ENCODE measurements around the gene EAF2. TPM values are rescaled to one million over a fixed set of nuclear protein-coding genes. Genes with fewer than 3 reads are reported as not detected.

EAF2 gene
- total RNA-seq, result 1 to 10 TPM; 5.7 to 6.6 TPM
- polyA plus RNA-seq, result 1 to 10 TPM; 1.5 to 4.8 TPM

DNA sequence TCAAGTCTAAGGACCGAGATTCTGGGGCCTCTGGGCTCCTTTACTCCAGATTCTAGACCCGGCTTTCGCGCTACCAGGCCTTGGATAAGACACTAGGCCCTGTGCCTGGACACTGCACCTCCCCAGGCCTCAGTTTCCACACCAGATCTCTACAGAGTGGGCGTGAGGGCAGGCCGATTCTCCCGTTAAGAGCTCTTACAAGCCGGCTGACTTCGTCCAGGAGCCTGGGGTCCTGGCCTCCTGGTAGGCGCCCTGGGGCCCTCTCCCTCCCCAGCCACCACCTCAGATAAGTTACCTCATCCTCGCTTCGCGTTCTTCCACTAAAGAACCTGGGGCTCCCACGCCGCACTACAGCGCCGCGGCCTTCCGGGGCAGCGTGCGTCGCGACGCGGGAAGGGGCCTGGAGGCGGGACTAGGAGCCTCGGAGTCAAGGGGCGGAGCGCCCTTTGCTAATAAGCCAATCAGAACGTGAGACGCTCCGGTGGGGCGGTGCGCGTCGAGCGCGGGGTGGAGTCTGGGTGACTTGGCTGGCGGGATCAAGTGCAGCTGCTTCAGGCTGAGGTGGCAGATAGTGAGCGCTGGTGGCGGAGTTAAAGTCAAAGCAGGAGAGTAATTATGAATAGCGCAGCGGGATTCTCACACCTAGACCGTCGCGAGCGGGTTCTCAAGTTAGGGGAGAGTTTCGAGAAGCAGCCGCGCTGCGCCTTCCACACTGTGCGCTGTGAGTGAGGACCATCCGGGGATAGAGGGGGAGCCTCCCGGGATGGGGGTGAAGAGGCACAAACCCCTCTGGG is at the start of gene EAF2, which contains the start of gene IQCB1:
Gene EAF2, plus strand, starts transcription at position 539 of the 794 bp plus-strand sequence. Its CDS starts 77 bp downstream, at position 616.
Gene IQCB1, minus strand, starts transcription at position 390 of the 794 bp plus-strand sequence. CDS start 6,100 bp downstream, outside the sequence.
- peak; percentile 69 for TF ChIP-seq SP1 (IDR thresholded peaks at IDR 0.05)
- no peak for TF ChIP-seq RXRA (IDR thresholded peaks at IDR 0.05)
- peak; percentile 41 for TF ChIP-seq YY1 (IDR thresholded peaks at IDR 0.05)
- TF ChIP-seq NR2F2 (IDR thresholded peaks at IDR 0.05), result peak; percentile 24
- TF ChIP-seq CTCF (IDR thresholded peaks at IDR 0.05; ENCODE audit: low read depth, low read length, missing input control), result no peak
- TF ChIP-seq REST (IDR thresholded peaks at IDR 0.05), result peak; percentile 85
- no peak for TF ChIP-seq HNF4A (conservative IDR thresholded peaks at IDR 0.05)
- TF ChIP-seq RAD21 (IDR thresholded peaks at IDR 0.05), result peak; percentile 22 to 42
- peak; percentile 88 for TF ChIP-seq TAF1 (conservative IDR thresholded peaks at IDR 0.05)
- TF ChIP-seq ATF3 (IDR thresholded peaks at IDR 0.05), result no peak
- TF ChIP-seq, protein P1, sequence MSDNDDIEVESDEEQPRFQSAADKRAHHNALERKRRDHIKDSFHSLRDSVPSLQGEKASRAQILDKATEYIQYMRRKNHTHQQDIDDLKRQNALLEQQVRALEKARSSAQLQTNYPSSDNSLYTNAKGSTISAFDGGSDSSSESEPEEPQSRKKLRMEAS (IDR thresholded peaks at IDR 0.05), result peak; percentile 77
- peak in 1 of 2 donors; percentile 66 for TF ChIP-seq GABPA (IDR thresholded peaks at IDR 0.05 in 1 of 2, conservative IDR thresholded peaks at IDR 0.05 in 1 of 2)
- TF ChIP-seq JUND (IDR thresholded peaks at IDR 0.05), result no peak
- H3K36me3 ChIP-seq (ENCODE audit: control insufficient read depth in 4 of 4, insufficient read depth in 3 of 4, low read depth in 1 of 4, low read length in 3 of 4), result peaks cover 0 to 5% (median 0%) of the 10 kb centered on the region in 4 donors
- peak; percentile 97 for DNase-seq (ENCODE audit: low spot score)

DNA sequence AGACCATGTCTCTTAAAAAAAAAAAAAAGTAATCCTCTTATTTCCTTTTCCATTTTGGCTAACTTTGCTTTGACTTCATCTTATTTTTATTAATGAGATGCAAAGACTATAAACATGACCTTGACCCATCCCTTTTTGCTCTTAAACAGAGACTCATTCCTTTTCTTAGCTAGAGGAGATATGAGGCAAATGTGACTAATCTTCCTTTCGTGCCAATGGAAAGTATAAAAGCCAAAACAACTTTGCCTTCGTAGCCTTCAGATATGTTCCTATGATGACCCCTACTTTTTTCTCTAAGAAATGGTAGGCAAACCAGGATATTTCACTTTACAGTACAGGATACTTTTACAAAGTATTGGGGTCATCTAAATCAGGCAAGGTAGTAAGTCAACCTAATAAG is 48.5 kb upstream of the EAF2 start:
- DNase-seq (ENCODE audit: low spot score), result no peak
- H3K27ac ChIP-seq (ENCODE audit: low read depth in 1 of 2, low read length in 2 of 2), result no peak overlapping the region
- H3K4me1 ChIP-seq (ENCODE audit: control insufficient read depth in 4 of 4, insufficient read depth in 4 of 4, low read length in 3 of 4), result no peaks in the 10 kb centered on the region
- TF ChIP-seq ATF3 (IDR thresholded peaks at IDR 0.05), result no peak
- no peak for TF ChIP-seq FOXA2 (IDR thresholded peaks at IDR 0.05)
- no peak for TF ChIP-seq RXRA (IDR thresholded peaks at IDR 0.05)
- TF ChIP-seq NR2F2 (IDR thresholded peaks at IDR 0.05), result no peak
- no peak for TF ChIP-seq SP1 (IDR thresholded peaks at IDR 0.05)
- no peak for TF ChIP-seq JUND (IDR thresholded peaks at IDR 0.05)
- no peak for TF ChIP-seq RAD21 (IDR thresholded peaks at IDR 0.05)
- no peak for TF ChIP-seq FOXA1 (IDR thresholded peaks at IDR 0.05)
- TF ChIP-seq REST (IDR thresholded peaks at IDR 0.05), result no peak
- no peaks in the 10 kb centered on the region for H3K27me3 ChIP-seq (ENCODE audit: control insufficient read depth in 4 of 4, insufficient read depth in 4 of 4, low read length in 3 of 4)
- no peak overlapping the region for H3K9ac ChIP-seq (ENCODE audit: low read depth in 1 of 2, low read length in 2 of 2)
- peaks cover 3 to 33% (median 8%) of the 10 kb centered on the region in 4 donors for H3K36me3 ChIP-seq (ENCODE audit: control insufficient read depth in 4 of 4, insufficient read depth in 3 of 4, low read depth in 1 of 4, low read length in 3 of 4)
- no peaks in the 10 kb centered on the region for H3K9me3 ChIP-seq (ENCODE audit: control insufficient read depth in 4 of 4, low read length in 3 of 4)
- 81% methylated on average over 2 of the region's 2 CpGs for WGBS
- H3K4me3 ChIP-seq (ENCODE audit: low read depth in 1 of 3, low read length in 3 of 3), result no peak overlapping the region

More for the DNA sequence above, at the start of gene EAF2, which contains the start of gene IQCB1:
- H3K9ac ChIP-seq (ENCODE audit: low read depth in 1 of 2, low read length in 2 of 2), result peak within 1 kb of the TSS; percentile 70 to 92
- under 1% methylated on average over 54 of the region's 54 CpGs for WGBS
- no peaks in the 10 kb centered on the region for H3K27me3 ChIP-seq (ENCODE audit: control insufficient read depth in 4 of 4, insufficient read depth in 4 of 4, low read length in 3 of 4)
- H3K9me3 ChIP-seq (ENCODE audit: control insufficient read depth in 4 of 4, low read length in 3 of 4), result no peaks in the 10 kb centered on the region
- peak within 1 kb of the TSS; percentile 80 to 97 (median 96) for H3K4me3 ChIP-seq (ENCODE audit: low read depth in 1 of 3, low read length in 3 of 3)
- H3K4me1 ChIP-seq (ENCODE audit: control insufficient read depth in 4 of 4, insufficient read depth in 4 of 4, low read length in 3 of 4), result peaks cover 0 to 16% (median 3%) of the 10 kb centered on the region in 4 donors
- H3K27ac ChIP-seq (ENCODE audit: low read depth in 1 of 2, low read length in 2 of 2), result peak within 1 kb of the TSS; percentile 57 to 70
